Activated CD8-positive, alpha-beta memory T cell treated with anti-CD3 and anti-CD28 coated beads for 4 hours (primary cell): ENCODE measurements around the gene ZNF582.
A peak's percentile ranks its signal among the peaks of the same experiment; 100 is the strongest.

Experiments
- DNase-seq, 2 donors: peaks; one replicate each; pipeline ENCODE4 v3.0.0-alpha.2; 2020; ENCODE audit warnings: low read depth in 2 of 2

ZNF582 gene

DNA sequence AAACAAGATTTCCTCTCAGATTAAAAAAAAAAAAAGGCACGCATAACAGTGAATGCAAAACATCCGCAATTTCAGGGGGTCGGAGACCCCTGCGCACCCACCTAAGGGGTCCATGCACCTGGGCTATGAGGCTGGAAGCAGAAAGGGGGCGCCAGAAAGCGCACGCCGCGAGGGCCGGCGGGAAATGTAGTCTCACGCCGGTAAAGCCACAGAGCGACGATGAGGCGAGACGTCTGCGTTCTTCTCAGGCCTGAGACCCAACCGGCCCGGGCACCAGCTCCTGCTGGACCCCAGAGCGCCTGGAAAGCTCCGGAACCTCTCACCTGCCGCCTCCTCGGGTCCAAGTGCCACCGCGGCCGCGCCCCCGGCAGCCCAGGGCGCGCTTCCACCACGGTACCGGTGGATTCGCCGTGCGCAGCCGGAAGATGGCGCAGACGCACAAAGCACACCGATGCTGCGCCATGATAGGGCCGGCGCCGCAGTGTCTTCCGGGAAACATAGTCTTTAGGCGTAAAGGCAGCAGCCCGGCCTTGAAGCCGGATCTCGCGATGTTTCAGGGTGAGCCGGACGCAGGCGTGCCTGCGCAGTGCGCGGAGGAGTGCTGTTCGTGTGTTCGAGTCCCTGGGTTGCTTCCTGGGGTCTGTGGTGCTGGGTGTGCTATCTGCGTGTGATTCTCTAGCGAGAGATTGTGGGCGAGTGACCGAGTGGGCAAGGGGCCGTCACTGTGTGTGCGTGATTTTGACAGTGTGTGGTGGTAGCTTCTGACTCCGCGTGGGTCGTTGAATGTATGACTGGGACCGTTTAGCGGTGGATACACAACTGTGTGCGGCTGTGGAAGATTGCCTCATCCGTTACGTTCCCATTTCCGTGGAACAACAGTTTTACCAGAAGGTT is at the start of gene ZNF582:
Gene ZNF582 (minus strand): TSS at position 416 of the 894 bp plus-strand sequence. CDS start 1,782 bp downstream, outside the sequence.
- peak; percentile 80 to 90 for DNase-seq

DNA sequence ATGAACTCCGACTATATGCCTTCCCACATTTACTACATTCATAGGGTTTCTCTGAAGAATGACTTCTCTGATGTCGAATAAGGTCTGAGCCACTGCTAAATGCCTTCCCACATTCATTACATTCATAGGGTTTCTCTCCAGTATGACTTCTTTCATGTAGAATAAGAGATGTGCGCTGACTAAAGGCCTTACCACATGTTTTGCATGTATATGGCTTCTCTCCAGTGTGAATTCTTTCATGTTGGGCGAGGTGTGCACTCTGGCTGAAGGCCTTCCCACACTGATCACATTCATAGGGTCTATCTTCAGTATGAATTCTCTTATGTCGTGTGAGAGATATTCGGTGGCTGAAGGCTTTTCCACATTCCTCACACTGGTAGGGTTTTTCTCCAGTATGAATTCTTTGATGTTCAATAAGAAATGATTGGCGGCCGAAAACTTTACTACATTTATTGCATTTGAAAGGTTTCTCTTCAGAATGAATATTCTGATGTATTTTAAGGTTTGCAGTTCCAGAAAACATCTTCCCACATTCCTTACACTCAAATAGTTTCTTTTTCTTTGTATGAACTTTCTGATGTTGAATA is 48.0 kb upstream of the ZNF582 start:
- DNase-seq = no peak

DNA sequence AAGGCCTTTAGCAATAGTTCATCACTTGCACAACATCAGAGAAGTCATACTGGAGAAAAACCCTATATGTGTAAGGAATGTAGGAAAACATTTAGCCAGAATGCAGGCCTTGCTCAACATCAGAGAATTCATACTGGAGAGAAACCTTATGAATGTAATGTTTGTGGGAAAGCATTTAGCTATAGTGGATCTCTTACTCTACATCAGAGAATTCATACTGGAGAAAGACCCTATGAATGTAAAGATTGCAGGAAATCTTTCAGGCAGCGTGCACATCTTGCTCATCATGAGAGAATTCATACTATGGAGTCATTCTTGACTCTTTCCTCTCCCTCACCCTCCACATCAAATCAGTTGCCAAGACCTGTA is 30.6 kb upstream of the ZNF582 start:
- no peak for DNase-seq

DNA sequence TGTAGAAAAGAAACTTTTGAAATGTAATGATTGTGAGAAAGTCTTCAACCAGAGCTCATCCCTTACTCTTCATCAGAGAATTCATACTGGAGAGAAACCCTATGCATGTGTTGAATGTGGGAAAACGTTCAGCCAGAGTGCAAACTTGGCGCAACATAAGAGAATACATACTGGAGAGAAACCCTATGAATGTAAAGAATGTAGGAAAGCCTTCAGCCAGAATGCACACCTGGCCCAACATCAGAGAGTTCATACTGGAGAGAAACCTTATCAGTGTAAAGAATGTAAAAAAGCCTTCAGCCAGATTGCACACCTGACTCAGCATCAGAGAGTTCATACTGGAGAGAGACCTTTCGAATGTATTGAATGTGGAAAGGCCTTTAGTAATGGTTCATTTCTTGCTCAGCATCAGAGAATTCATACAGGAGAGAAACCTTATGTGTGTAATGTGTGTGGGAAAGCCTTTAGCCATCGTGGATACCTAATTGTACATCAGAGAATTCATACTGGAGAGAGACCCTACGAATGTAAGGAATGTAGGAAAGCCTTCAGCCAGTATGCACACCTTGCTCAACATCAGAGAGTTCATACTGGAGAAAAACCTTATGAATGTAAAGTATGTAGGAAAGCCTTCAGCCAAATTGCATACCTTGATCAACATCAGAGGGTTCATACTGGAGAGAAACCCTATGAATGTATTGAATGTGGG is 30.1 kb upstream of the ZNF582 start:
- DNase-seq = no peak

DNA sequence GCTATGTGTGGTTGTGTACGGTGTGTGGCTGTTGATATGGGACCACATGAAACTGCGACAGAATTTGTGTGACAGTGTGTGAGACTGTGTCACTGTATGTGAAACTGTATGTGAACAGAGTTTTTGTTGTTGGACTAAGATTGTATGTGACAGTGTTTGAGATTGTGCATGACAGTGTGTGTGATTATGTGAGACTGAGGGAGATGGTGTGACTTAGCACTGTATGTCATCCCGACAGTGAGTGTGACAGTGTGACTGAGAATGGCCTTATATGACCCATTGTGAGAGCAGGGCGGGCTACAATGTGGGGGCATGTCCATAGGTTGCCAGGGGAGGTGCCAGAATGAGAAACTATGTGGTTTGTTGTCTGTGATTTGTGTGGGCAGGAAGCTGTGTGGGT is 11.7 kb upstream of the ZNF582 start:
- no peak for DNase-seq

DNA sequence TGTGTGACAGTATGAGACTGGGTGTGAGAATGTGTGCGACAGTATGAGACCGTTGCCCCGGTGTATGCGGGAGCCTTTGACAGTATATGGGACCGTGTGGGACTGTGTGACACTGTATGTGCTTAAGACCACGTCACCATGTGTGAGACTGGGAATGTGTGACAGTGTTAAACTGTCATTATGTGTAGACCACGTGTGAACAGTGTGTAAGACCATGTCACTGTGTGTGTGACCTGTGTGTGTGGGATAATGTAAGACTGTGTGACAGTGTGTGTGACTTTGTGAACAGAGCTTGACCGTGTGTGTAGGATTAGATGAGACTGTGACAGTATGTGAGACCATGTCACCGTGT is 11.3 kb upstream of the ZNF582 start:
- DNase-seq = no peak

DNA sequence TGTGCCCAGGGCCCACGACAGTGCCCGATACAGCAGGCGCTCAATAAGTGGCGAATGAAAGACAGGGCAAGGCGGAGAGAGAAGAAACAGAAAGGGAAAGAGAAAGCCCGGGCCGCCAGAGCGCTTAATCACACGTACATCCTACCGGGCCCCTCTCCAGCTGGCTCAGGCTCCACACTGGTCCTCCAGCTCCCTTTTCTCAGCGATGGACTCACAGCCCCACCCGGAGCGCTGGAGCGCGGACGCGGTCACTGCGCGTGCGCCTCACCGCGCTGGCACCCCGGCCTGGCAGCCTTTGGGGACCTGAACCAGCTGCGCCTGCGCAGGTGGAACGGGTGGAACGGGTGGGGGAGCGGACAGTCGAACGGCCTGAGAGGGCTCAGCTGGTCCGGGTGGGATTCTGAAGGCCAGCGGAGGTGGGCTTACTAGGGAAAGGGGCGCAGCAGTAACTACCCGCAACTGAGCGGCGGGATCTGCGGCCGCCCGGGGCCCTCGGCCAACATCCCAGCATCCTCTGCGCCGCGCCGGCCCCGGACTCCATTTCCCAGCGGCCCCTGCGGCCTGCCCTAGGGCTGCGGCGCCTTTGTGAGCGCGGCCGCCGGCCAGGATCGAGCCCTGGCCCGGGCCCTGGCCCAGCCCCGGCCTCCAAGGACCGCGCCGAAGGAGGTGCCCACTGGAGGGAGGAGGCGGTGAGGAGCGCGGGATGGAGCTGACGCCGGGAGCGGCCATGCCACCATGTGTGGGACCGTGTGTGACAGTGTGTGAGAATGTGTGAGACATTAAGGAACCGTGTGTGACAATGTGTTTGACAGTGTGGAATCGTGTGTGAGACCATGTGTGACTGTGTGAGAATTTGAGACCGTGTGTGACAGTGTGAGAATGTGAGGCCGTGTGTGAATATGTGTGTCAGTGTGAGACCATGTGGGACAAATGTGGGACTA is 10.7 kb upstream of the ZNF582 start, which contains the start of gene ZNF583:
Gene ZNF583 (plus strand): TSS at position 569 of the 941 bp plus-strand sequence. CDS start 2,783 bp downstream, outside the sequence.
- DNase-seq = peak; percentile 81 to 82

DNA sequence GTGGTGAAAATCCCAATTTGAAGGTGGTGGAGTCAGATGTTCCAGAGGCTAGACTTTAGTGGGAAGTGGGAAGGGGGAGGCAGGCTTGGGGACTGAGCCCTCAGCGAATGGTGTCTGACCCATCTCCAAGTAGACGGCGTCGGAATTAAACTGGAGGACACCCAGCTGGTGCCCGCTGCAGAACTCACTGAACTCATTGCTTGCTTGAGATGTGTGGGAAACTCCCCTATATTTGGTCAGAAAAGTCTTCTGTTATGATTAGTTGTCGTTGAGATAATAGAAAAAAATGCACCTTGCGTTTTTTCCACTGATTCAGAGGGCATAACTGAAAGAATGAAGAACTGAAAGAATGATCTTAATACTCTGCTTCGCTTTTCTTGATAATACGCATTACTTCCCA is 9.9 kb upstream of the ZNF582 start:
- DNase-seq = no peak

DNA sequence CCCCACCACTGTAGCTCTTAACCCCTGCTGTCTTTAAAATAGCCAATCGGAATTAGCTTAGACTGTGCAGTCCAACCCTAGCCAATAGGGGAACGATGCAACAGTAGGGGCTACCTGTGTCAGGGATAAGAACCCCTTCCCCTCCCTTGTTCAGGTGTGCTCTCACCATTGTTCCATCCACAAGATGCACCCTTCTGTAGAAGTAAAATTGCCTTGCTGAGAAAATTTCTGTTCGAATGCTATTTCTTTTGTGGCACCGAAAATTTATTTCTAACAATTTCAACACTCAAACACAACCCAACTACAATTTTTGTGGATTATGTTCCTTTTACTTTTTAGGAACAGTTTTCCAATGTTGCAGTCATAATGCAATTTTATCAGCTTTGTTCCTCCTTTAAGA is 7.2 kb upstream of the ZNF582 start:
- DNase-seq = no peak

DNA sequence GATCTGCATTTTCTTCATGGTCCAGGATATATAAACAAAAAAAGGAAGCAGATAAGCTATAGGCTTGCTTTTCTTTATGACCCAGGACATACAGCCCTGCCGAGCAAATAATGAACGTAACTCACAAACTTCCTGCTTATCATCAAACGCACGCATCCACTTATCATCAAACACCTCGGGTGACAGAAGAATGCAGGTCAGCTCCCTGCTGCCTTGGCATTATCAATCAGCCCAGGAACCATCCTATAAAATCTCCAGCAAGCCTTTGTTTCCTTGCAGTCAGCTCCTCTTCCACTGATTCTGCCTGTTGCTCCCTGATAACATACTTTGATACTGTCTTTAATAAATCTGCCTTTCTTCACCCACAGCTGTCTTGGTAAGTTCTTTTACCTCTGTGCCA is 5.5 kb upstream of the ZNF582 start:
- no peak for DNase-seq

DNA sequence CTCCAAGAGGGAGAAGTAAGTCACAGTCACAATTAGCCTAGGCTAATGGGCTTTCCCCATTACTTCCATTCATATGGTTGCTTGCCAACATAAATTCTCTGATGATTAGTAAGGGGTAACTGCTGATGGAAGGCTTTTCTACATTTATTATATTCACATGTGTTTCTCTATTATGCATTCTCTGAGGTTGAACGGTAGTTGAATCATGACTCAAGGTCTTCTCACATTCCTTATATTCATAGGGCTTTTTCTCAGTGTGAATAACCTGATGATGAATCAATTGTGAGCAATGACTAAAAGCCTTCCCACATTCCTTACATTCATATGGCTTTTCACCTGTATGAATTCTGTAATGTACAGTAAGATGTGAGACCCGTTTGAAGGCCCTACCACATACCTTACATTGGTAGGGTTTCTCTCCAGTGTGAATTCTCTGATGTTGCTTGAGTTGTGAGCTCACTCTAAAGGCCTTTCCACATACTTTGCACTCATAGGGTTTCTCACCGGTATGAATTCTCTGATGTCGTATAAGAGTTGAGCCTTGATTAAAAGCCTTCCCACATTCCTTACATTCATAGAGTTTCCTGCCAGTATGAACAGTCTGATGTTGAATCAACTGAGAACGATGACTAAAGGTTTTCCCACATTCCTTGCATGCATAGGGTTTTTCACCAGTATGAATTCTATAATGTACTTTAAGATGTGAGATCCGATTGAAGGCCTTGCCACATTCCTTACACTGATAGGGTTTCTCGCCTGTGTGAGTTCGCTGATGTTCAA is 9.3 kb downstream of the ZNF582 start:
- DNase-seq = no peak

DNA sequence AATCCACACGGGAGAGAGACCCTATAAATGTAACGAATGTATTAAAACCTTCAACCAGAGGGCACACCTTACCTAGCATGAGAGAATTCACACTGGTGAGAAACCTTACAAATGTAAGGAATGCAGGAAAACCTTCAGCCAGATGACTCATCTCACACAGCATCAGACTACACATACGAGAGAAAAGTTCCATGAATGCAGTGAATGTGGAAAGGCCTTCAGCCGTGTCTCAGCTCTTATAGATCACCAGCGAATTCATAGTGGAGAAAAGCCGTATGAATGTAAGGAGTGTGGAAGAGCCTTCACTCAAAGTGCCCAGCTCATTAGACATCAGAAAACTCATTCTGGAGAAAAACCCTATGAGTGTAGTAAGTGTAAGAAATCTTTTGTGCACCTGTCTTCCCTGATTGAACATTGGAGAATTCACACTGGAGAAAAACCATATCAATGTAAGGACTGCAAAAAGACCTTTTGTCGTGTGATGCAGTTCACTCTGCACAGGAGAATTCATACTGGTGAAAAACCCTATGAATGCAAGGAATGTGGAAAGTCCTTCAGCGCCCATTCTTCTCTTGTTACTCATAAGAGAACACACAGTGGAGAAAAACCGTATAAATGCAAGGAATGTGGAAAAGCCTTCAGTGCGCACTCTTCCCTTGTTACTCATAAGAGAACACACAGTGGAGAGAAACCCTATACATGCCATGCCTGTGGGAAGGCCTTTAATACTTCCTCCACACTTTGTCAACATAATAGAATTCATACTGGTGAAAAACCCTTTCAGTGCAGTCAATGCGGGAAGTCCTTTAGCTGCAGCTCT is 16.0 kb downstream of the ZNF582 start:
- no peak for DNase-seq

DNA sequence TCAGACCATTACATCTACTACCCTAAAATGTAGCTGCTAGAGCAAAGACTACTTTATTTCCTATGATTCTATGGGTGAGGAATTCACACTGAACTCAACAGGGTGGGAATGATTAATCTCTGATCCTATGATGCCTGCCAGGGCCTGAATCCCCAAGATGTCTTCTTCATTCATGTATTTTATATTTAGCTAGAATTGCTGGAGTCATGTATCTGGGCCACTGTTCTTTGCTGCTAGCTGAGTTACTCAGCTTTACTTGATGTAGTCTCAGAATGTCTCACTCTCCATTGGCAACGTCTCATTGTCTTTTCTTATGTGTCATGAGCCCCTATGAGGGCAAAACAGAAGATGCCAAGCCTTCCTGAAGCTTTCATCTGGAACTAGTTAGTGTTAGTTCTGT is 21.1 kb downstream of the ZNF582 start:
- DNase-seq = no peak

DNA sequence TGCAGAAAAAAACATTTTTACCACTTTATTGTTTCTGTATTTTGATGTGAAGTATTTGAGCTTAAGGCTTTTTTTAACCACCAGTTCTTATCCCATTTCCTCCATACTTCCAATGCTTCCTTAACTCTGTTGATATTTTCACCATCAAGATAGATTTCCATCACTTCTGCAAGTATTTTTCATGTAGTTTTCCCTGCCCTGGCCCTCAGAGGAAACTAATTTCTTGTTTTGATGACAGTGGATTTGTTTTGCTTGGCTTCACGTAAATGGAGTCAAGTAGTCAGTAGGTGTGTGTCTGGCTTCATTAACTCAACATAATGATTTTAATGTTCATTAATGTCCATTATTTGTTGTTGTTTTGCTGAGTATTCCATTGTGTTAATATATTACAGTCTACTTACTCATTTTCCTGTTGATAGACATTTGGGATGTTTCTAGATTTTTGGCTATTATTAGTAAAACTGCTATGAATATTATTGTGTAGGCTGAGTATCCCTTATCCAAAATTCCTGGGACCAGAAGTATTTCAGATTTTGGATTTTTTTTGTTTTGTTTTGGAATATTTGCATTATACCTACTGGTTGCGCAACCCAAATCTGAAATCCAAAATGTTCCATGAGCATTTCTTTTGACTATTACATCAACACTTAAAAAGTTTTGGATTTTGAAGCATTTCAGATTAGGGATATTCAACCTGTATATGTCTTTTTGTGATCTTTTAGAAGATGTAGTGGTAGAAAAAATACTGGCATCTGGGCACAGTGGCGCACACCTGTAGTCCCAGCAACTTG is 23.3 kb downstream of the ZNF582 start:
- no peak for DNase-seq

DNA sequence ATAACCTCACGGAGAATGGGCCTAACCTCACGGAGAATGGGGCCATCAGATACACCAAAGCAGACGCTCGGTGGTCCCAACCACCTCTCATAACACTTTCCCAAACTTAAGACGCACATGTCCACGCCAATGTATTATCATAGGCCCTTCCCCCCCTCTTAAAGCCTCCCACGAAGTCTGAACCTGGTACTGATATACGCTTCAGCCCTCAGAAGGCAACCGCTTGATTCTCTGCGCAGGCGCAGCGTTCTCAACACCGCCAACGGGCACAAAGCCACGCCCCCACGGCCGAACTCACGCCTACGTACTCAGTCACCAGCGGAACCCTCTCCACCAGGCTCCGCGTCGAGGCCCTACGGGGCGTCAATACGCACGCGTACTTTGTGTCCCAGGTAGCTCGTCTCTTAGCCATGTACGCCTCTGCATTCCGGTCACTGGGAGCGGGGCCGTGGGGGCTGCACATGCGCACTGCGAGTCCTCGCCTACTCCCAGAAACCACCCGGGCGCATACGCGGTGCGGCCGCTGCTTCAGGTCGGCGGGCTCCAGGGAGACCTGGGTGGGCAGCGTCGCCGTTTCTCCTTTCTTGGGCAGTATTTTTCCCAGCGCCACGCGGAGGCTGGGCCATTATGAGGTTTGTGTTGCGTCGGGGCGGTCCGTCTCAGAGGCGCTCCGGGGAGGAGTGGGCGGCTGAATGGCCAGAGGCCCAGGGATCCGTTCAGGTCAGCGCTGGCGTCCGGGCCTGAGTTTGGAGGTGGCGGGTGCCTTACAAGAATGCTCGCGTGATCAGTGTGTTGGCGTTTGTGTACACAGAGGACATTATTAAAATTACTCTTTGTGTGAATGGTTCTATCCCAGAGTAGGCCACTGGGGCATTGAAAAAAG is 25.3 kb downstream of the ZNF582 start:
- DNase-seq = peak; percentile 53 to 70

DNA sequence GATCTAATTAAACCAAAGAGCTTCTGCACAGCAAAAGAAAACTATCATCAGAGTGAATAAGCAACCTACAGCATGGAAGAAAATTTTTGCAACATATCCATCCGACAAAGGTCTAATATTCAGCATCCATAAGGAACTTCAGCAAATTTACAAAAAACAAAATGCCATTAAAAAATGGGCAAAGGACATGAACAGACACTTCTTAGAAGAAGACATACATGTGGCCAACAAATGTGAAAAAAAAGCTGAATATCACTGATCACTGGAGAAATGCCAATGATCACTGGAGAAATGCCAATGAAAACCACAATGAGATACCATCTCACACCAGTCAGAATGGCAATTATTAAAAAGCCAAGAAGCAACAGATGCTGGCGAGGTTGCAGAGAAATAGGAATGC is 32.5 kb downstream of the ZNF582 start:
- no peak for DNase-seq

DNA sequence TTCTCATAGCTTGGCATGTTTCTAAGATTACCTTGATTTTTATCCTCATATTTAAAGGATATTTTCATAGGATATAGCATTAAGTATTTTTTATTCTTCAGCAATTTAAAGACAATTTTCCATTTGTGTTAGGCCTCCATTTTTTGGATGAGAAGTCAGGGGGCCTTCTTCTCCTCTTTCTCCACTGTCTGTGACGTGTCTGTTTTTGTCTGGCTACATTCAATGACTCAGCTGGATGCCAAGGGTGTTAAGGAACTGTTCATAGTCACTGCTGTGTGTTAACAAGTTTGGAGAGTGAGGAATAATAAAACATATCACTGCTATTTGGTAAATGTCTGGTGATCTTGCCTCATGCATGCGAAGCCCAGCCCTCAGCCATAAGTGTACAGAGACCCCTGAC is 36.4 kb downstream of the ZNF582 start:
- no peak for DNase-seq

DNA sequence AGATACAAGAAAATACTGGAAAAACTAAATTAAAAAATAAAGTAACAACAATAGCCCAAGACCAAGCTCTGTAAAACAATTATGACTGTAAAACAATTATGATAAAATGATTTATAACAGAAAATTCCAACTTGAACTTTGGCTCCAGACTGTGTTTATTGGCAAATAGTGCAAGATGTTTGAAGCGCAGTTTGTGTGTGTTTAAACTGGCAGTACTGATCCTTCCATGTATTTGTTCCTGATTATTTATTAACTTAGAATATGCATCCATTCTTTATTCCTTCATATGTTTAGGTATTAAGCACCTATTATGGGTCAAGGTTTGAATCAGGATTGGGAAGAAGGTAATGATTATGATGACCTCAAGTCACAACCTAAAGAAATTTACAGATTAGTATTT is 37.8 kb downstream of the ZNF582 start:
- DNase-seq = no peak
